SH-SY5Y (cell line): ENCODE results near the gene RPS21.

Source experiments
- GATA2 ChIP-seq: IDR thresholded peaks from 2 replicates; pipeline ENCODE4 v1.6.1; 2011; ENCODE audit warnings: mild to moderate bottlenecking, low read depth, low read length
- GATA3 ChIP-seq: IDR thresholded peaks from 2 replicates; pipeline ENCODE4 v1.6.1; 2011; ENCODE audit warnings: low read depth, mild to moderate bottlenecking, low read length, moderate library complexity

Gene RPS21

GRCh38 chr20:62390317-62391164 is 3.6 kb downstream of the RPS21 start:
- TF ChIP-seq GATA2 (no peak), GATA3 (no peak)

GRCh38 chr20:62391165-62392076 is 4.5 kb downstream of the RPS21 start:
- TF ChIP-seq GATA3 (no peak), GATA2 (no peak)

DNA sequence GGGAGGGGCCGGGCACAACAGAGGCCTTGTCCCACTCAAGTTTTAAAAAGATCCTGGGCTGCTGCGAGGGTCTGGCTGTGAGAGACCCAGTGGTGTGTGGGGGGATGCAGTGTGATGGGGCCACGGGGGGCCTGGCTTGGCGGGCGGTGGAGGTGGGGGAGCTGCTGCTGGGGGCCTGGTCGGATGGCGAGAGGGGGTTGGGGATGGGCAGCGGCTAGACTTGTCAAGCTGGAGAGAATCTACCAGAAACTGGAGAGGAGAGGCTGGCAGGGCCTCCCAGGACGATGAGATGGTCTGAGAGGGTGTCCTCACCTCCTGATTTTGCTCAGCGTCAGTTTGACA is 5.1 kb downstream of the RPS21 start:
- no peak for TF ChIP-seq GATA2
- TF ChIP-seq GATA3, result no peak

DNA sequence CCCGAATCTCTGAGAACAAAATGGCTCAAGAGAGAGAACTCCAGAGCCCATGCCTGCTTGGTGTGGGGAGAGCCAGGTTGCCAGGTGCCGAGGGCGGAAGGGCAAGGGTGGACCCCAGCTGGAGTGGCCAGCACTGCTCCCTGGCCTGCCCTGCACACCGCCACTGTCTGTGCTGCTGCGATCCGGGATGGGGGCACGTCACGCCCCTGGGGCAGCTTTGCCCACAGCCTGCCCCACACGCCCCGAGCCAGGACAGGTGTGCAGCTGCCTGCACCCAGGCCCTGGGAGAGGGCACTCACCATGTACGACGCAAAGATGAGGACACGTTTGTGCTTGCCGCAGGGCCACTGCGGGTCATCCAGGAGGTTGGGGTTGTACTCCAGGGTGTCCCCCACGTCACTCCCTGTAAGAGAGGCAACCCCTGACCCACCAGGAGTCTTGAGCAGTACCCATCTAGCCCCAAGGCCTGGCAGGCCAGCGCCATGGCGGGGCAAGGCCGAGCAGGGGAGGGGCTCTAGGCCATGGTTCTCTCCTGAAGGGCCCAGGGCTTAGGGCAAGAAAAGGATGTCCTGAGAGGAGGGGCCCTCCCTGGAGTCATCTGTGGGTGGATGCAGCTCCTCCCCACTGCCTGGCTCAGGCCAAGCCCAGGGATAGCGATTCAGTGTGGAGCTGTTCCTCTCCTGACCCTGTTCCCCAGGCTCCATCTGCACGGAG is 5.9 kb downstream of the RPS21 start:
- TF ChIP-seq GATA3, result no peak
- no peak for TF ChIP-seq GATA2

- TF ChIP-seq GATA2, result no peak
- no peak for TF ChIP-seq GATA3
These were observed 6.4 kb downstream of the RPS21 start for GRCh38 chr20:62393335-62393665.

DNA sequence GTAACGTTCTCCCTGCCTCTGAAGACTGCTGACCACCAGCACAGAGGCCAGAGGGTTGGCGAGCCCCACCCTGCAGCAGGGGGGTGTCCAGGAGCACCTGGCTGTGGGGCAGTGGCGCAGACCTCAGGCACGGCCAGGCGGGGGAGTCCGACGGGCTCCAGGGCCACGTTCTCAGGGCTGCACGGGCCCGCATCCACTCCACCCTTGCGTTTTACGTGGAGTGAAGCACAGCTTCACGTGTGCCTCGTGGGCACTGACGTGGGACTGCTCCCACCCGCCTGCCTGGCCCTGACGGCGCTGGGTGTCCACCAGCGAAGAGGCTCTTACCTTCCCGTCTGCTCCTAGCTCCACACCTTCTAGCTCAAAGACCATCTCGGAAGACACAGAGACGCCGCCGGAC is 6.9 kb downstream of the RPS21 start:
- no peak for TF ChIP-seq GATA2
- TF ChIP-seq GATA3, result no peak

DNA sequence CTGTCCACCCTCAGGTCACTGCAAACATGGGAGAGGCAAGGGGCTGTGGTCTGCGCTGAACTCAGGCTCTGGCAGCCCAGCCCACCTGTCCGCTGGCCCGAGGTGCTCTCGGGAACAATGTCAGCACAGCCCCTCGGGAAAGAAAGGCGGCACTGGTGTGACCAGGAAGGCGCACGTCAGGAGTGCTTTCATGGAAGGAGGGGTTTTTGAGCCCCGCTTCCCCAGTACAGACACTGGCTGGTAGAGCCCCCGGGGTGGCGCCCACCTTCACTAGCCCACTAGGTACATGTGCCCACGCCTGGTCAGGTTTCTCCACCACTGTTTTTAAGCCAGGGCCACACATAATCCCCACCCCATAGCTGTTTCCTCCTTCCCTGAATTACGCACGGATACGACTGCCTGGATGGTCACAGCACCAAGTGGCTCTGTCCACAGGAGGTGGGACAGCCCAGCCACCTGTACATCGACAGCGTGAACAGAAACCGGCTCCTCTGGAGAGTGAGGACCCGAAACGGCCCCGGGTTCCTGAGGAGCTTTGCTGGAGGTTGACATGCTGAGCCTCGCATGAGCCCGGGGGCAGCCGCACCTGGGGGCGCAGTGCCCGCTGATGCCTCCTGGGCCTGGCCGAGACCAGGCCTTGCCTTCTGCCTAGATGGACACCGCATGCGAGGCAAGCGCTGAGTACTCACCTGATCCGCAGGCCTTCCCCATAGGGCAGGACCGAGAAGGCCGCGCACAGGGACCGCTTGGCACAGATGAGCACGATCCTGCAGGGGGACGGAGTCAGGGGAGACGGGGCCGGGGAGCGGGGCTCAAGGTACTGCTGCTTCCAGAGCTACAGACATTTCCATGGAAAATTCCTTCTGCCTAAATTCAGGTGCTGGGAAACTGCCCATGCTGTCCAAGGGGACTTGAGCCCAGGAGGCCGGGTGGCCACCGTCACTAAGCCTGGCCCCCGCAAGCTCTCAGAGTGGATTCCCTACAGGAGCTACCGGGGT is 7.6 kb downstream of the RPS21 start:
- no peak for TF ChIP-seq GATA3
- no peak for TF ChIP-seq GATA2

DNA sequence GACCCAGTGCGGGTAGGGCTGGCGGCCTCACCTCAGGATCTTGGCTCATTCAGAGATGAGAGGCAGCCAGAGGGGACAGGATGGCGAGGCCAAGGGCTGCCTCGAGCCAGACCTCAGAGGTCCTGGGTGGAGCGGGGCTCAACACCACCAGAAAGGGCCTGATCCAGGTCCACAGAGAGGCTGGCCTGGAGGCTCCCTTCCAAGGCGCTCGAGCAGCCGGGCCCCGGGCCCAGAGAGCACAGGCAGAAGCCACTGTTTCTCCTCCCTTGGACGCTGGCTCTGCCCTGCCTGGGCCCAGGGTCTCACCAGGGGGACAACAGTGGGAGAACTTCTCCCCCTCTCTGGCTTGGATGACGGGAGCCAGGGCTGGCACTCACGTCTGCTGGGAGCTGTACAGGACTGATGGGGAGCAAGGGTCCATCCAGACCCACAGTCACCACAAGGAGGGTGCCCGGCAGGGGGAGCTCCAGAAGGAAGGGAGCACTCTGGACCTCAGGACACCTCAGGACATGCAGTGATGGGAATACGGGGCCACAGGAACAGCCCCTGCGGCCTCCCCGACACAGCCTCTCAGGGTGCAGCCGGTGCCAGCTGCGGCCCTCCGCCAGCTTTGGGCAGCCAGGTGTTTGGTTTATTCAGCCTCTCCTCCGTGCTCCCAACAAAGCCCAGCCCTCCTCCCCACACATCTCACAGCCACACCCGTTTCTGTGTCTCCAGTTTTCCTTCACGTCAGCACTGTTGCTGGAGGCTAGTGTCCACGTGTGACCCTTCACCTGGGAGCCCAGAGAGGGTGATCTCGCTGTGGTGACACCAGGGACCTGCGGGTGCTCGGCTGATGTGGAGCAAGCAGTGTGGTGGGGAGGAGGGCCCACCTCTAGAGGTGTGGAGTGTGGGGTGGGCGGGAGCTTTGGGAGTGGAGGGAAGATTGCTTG is 8.7 kb downstream of the RPS21 start:
- TF ChIP-seq GATA2 (no peak), GATA3 (no peak)

DNA sequence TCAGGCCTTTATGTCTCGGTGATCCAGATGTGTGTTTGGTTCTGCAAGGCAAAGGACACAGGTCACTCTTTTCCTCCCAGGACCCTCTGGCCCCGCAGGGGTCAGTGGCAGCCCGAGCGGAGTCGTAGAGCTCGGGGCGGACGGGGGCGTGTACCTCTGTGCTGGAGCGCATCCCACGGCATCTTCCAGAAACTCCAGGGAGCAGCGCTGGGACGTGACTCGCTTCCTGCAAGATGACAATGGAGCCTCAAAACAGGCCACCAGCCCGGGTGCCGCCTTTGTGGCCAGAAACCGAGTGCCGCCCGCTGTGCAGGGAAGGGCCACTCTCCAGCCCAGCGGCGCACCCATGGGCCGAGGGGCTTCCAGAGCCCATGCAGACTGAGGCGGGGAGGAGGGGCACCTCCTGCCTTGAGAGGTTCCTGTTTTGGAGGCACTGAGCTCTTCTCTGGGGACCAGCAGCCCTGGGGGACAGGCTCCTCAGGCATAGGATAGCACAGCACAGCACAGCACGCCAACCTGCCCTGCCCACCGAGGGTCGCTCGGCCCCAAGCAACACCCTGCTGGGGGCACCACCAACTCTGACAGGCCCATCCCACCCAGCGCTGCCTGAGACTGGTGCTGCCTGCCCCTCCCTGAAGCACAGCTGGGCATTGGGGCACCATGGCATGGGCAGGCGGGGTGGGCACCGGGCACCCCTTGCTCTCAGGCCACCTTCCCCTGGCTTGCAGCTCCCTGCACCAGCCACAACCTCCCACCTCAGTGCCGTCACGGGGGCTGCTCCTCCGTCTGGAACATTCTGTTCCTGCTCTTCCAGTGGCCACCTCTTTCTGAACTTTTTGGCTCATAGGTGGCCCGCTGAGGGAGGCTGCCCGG is 9.7 kb downstream of the RPS21 start:
- TF ChIP-seq GATA2 (no peak), GATA3 (no peak)

GRCh38 chr20:62398120-62398821 is 11.4 kb downstream of the RPS21 start:
- TF ChIP-seq GATA3 (no peak), GATA2 (no peak)

GRCh38 chr20:62400021-62400420 is 13.1 kb downstream of the RPS21 start:
- no peak for TF ChIP-seq GATA2
- TF ChIP-seq GATA3, result no peak

- TF ChIP-seq GATA3, result no peak
- no peak for TF ChIP-seq GATA2
These were observed 13.6 kb downstream of the RPS21 start for GRCh38 chr20:62400541-62400940.
